ENCODE data around the gene DCHS1. TPM values are rescaled to one million over a fixed set of nuclear protein-coding genes. Genes with fewer than 3 reads are reported as not detected.

DCHS1 gene
- total and polyA plus RNA-seq, 9 of the 15 experiments (the other 6 are each of a cell fraction or from before 2014, with no cell fraction given), result 0.04 to 0.49 (median 0.14) TPM; not detected in 2

DNA sequence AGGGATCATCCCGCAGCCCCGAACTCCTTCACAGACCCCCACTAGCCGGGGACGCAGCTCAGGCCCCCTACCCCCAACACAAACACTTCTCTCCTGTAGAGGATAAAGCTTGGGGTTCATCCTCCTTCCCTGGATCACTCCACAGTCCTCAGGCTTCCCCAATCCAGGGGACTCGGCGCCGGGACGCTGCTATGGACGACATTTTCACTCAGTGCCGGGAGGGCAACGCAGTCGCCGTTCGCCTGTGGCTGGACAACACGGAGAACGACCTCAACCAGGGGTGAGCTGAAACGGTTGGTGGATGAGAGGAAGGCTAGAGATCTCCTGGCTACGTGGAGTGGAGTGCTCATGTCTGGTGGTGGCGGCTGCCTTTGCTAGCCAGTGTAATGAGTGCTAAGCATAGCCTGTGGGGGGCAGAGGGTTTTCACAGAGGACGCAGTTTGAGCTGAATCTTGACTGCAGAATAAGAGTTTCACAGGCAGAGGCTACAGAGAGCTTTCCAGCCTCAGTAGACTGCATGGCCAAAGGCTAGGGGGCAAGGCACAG, 51.5 kb downstream of the DCHS1 start (continued):
- TF ChIP-seq ZNF280A (IDR thresholded peaks at IDR 0.05; ENCODE audit: low read depth, partially characterized antibody) (no peak), ZNF3 (CRISPR knock-in tag; IDR thresholded peaks at IDR 0.05) (no peak), ZBTB2 (IDR thresholded peaks at IDR 0.05) (no peak), MEF2D (tag; conservative IDR thresholded peaks at IDR 0.05; ENCODE audit: low read depth) (no peak), ZNF408 (CRISPR knock-in tag; IDR thresholded peaks at IDR 0.05; ENCODE audit: low read depth) (no peak), YBX1 (IDR thresholded peaks at IDR 0.05) (no peak), PHF8 (IDR thresholded peaks at IDR 0.05; ENCODE audit: borderline replicate concordance, low read length) (no peak), MYNN (IDR thresholded peaks at IDR 0.05) (peak; percentile 23; the same call in 1 of the 2 replicates), MYNN (CRISPR knock-in tag; IDR thresholded peaks at IDR 0.05) (no peak), PHB2 (IDR thresholded peaks at IDR 0.05; ENCODE audit: low read depth) (no peak), FOXP1 (CRISPR knock-in tag; IDR thresholded peaks at IDR 0.05) (no peak), MED1 (CRISPR knock-in tag; IDR thresholded peaks at IDR 0.05; ENCODE audit: borderline replicate concordance) (no peak), ZNF766 (CRISPR knock-in tag; conservative IDR thresholded peaks at IDR 0.05) (0 out of 2 replicates have a peak, but pooled peaks have one; percentile 46), ZNF253 (CRISPR knock-in tag; conservative IDR thresholded peaks at IDR 0.05) (no peak), TARDBP (IDR thresholded peaks at IDR 0.05) (no peak), RFX5 (IDR thresholded peaks at IDR 0.05; ENCODE audit: low read depth, low read length) (no peak), GTF2B (IDR thresholded peaks at IDR 0.05; ENCODE audit: extremely low read depth, insufficient read length) (no peak), NFE2 (IDR thresholded peaks at IDR 0.05; ENCODE audit: low read depth) (no peak), NCOA6 (IDR thresholded peaks at IDR 0.05) (no peak), ZBTB1 (CRISPR knock-in tag; IDR thresholded peaks at IDR 0.05; ENCODE audit: borderline replicate concordance, low read depth) (no peak), ZBTB17 (CRISPR knock-in tag; IDR thresholded peaks at IDR 0.05) (0 out of 2 replicates have a peak, but pooled peaks have one; percentile 4)
- TF ChIP-seq, protein P1, sequence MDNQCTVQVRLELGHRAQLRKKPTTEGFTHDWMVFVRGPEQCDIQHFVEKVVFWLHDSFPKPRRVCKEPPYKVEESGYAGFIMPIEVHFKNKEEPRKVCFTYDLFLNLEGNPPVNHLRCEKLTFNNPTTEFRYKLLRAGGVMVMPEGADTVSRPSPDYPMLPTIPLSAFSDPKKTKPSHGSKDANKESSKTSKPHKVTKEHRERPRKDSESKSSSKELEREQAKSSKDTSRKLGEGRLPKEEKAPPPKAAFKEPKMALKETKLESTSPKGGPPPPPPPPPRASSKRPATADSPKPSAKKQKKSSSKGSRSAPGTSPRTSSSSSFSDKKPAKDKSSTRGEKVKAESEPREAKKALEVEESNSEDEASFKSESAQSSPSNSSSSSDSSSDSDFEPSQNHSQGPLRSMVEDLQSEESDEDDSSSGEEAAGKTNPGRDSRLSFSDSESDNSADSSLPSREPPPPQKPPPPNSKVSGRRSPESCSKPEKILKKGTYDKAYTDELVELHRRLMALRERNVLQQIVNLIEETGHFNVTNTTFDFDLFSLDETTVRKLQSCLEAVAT (IDR thresholded peaks at IDR 0.05), result peak in 1 of 2 experiments; percentile 29; a peak in 1 of 4 replicates
- TF ChIP-seq, protein P2, sequence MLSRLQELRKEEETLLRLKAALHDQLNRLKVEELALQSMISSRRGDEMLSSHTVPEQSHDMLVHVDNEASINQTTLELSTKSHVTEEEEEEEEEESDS (CRISPR knock-in tag; IDR thresholded peaks at IDR 0.05), result no peak

All from K562 (cell line).